PC-9 (cell line): ENCODE measurements around the gene SLC44A1. TPM values are rescaled to one million over a fixed set of nuclear protein-coding genes. Genes with fewer than 3 reads are reported as not detected.

Source experiments
- BruUV-seq: library from RNA; stranded (reverse); fragments of 400-500 nt; replicated peaks from 2 replicates; lab custom pipeline; 2021; lab: Mats Ljungman, UMichigan
- CTCF ChIA-PET: fragments of 300-600 bp; sonication (Branson Sonifier 250); formaldehyde crosslinking; loops from one replicate; lab custom pipeline; 2022; ENCODE audit warnings: antibody characterized with exemption; lab: Charles Lee
- POLR2A ChIA-PET: fragments of 300-600 bp; sonication (Branson Sonifier 250); formaldehyde crosslinking; loops from one replicate; lab custom pipeline; 2022; ENCODE audit warnings: antibody characterized with exemption; ENCODE audit not compliant: unreplicated experiment; lab: Charles Lee
- DNase-seq, 2 experiments: peaks; one replicate each; pipeline versions ENCODE4 v3.0.0 to v3.0.0-alpha.2; 2015 to 2022; ENCODE audit warnings: mixed read lengths in 1 of 2
- H2AFZ ChIP-seq: fragments of 200-600 bp; sonication (generic); 2 replicates; pipeline ENCODE4 v1.8.1; 2017; ENCODE audit warnings: antibody characterized with exemption
- H3F3A ChIP-seq: fragments of 200-600 bp; sonication (generic); 2 replicates; pipeline ENCODE4 v1.8.1; 2017; ENCODE audit warnings: antibody characterized with exemption, mild to moderate bottlenecking, low read depth; ENCODE audit not compliant: insufficient read depth
- H3K27ac ChIP-seq: fragments of 200-600 bp; sonication (generic); 2 replicates; pipeline ENCODE4 v1.6.1; 2016; ENCODE audit warnings: mixed run types
- H3K27me3 ChIP-seq: fragments of 200-600 bp; sonication (generic); 2 replicates; pipeline ENCODE4 v1.6.1; 2016; ENCODE audit warnings: low read depth, mixed run types; ENCODE audit not compliant: insufficient read depth
- H3K36me3 ChIP-seq: fragments of 200-600 bp; sonication (generic); 2 replicates; pipeline ENCODE4 v1.6.1; 2016; ENCODE audit warnings: low read depth, mixed run types
- H3K4me1 ChIP-seq: fragments of 200-600 bp; sonication (generic); replicated peaks from 2 replicates; pipeline ENCODE4 v1.6.1; 2016; ENCODE audit warnings: mixed run types; ENCODE audit not compliant: insufficient read depth
- H3K4me2 ChIP-seq: fragments of 200-600 bp; sonication (generic); 2 replicates; pipeline ENCODE4 v1.6.1; 2017; ENCODE audit warnings: mixed run types
- H3K4me3 ChIP-seq: fragments of 200-600 bp; sonication (generic); 2 replicates; pipeline ENCODE4 v1.6.1; 2016; ENCODE audit warnings: mixed run types
- H3K79me2 ChIP-seq: fragments of 200-600 bp; sonication (generic); 2 replicates; pipeline ENCODE4 v1.6.1; 2017; ENCODE audit warnings: low read depth, mixed run types
- H3K9me2 ChIP-seq: fragments of 200-600 bp; sonication (generic); 2 replicates; pipeline ENCODE4 v1.8.1; 2017; ENCODE audit warnings: mild to moderate bottlenecking; ENCODE audit not compliant: insufficient read depth
- H3K9me3 ChIP-seq: fragments of 200-600 bp; sonication (generic); 2 replicates; pipeline ENCODE4 v1.8.1; 2016; ENCODE audit warnings: low read depth; ENCODE audit not compliant: insufficient read depth
- H4K20me1 ChIP-seq: fragments of 200-600 bp; sonication (generic); 2 replicates; pipeline ENCODE4 v1.8.1; 2017; ENCODE audit not compliant: insufficient read depth
- CTCF ChIP-seq: fragments of 200-600 bp; sonication (generic); conservative IDR thresholded peaks from 2 replicates; pipeline ENCODE4 v1.6.1; 2017; ENCODE audit warnings: mixed run types, antibody characterized with exemption, mild to moderate bottlenecking, moderate library complexity
- EZH2 ChIP-seq: fragments of 200-600 bp; sonication (generic); IDR thresholded peaks from 2 replicates; pipeline ENCODE4 v1.8.0; 2017; ENCODE audit warnings: antibody characterized with exemption, low read depth
- intact Hi-C: fragments of 100-400 bp; cut with micrococcal nuclease; formaldehyde crosslinking; loops from one replicate; pipeline ENCODE4 v1.10.0; 2022; ENCODE audit not compliant: unreplicated experiment
- total RNA-seq: library from RNA; stranded (reverse); gene quantifications from 2 replicates; pipeline ENCODE4 v1.2.3, GENCODE V29; 2021

SLC44A1 gene
- total RNA-seq, 1 experiment from 2014 or later: 95.2 TPM

GRCh38 chr9:105289305-105289704, 44.9 kb downstream of the SLC44A1 start:
- Histone ChIP-seq H3F3A (peaks cover 13% of the 10 kb centered on the region), H3K27ac (no peak overlapping the region), H2AFZ (no peak overlapping the region), H3K9me2 (no peaks in the 10 kb centered on the region), H3K4me2 (no peak overlapping the region), H3K36me3 (no peaks in the 10 kb centered on the region), H3K4me3 (no peak overlapping the region), H3K79me2 (peaks cover 20% of the 10 kb centered on the region), H3K4me1 (peaks cover 26% of the 10 kb centered on the region), H4K20me1 (no peaks in the 10 kb centered on the region), H3K9me3 (peaks cover 8% of the 10 kb centered on the region; the same call in 1 of the 2 replicates), H3K27me3 (no peaks in the 10 kb centered on the region)
- intact Hi-C loops: no loop called here
- TF ChIP-seq CTCF (no peak), EZH2 (no peak)
- ChIA-PET POLR2A (no interaction called here), CTCF (no interaction called here)
- DNase-seq: no peak
- no TSS peak for BruUV-seq

GRCh38 chr9:105290418-105290817, 46.0 kb downstream of the SLC44A1 start:
- Histone ChIP-seq H3F3A (peaks cover 13% of the 10 kb centered on the region), H3K4me3 (no peak overlapping the region), H3K27me3 (no peaks in the 10 kb centered on the region), H4K20me1 (no peaks in the 10 kb centered on the region), H3K4me2 (peak overlapping the region; percentile 30), H2AFZ (no peak overlapping the region), H3K79me2 (peaks cover 17% of the 10 kb centered on the region), H3K27ac (peak overlapping the region; percentile 73), H3K36me3 (no peaks in the 10 kb centered on the region), H3K9me2 (no peaks in the 10 kb centered on the region), H3K4me1 (peaks cover 36% of the 10 kb centered on the region), H3K9me3 (peaks cover 17% of the 10 kb centered on the region; the same call in 1 of the 2 replicates)
- TF ChIP-seq EZH2 (no peak), CTCF (no peak)
- POLR2A ChIA-PET: no interaction called here
- no TSS peak for BruUV-seq
- peak; percentile 41 to 81 for DNase-seq
- CTCF ChIA-PET: no interaction called here
- intact Hi-C loops: loop anchor here (5.0 kb wide), 1 partner anchor 298 kb away; no protein-coding TSS in a partner anchor

- Histone ChIP-seq H3K9me2 (no peaks in the 10 kb centered on the region), H4K20me1 (no peaks in the 10 kb centered on the region), H3K4me1 (peaks cover 41% of the 10 kb centered on the region), H3K79me2 (peaks cover 16% of the 10 kb centered on the region), H3F3A (peaks cover 13% of the 10 kb centered on the region), H3K4me2 (peak overlapping the region; percentile 30), H3K4me3 (no peak overlapping the region), H2AFZ (no peak overlapping the region), H3K9me3 (peaks cover 17% of the 10 kb centered on the region; the same call in 1 of the 2 replicates), H3K27me3 (no peaks in the 10 kb centered on the region), H3K27ac (peak overlapping the region; percentile 73), H3K36me3 (no peaks in the 10 kb centered on the region)
- TF ChIP-seq EZH2 (no peak), CTCF (no peak)
- intact Hi-C loops: loop anchor here (5.0 kb wide), 1 partner anchor 299 kb away; no protein-coding TSS in a partner anchor
- CTCF ChIA-PET: no interaction called here
- no TSS peak for BruUV-seq
- POLR2A ChIA-PET: no interaction called here
- no peak for DNase-seq
Measured at GRCh38 chr9:105290954-105291353, 46.5 kb downstream of the SLC44A1 start.
